ENCODE data around the gene STK17A. TPM values are rescaled to one million over a fixed set of nuclear protein-coding genes. Genes with fewer than 3 reads are reported as not detected.

Gene STK17A
- polyA plus RNA-seq, 1 donor from 2014 or later = 7.9 TPM

- Histone ChIP-seq H4K20me1 (ENCODE audit: insufficient read depth) (no peaks in the 10 kb centered on the region), H3K27me3 (ENCODE audit: insufficient read depth, low read depth, low read length) (no peaks in the 10 kb centered on the region), H3K4me2 (ENCODE audit: low read length) (no peak overlapping the region), H3K9me3 (ENCODE audit: low read length) (no peaks in the 10 kb centered on the region), H2AFZ (ENCODE audit: low read depth, low read length) (no peak overlapping the region), H3K4me3 (ENCODE audit: low read length) (no peak overlapping the region), H3K27ac (ENCODE audit: low read length) (peak overlapping the region; percentile 42), H3K36me3 (ENCODE audit: insufficient read depth, low read length) (no peaks in the 10 kb centered on the region), H3K9me2 (ENCODE audit: insufficient read depth, low read length) (no peaks in the 10 kb centered on the region), H3K79me2 (replicated peaks; ENCODE audit: insufficient read depth, low read length) (peaks cover 29% of the 10 kb centered on the region), H3K9ac (ENCODE audit: low read length) (no peak overlapping the region), H3F3A (ENCODE audit: insufficient read depth, low read length, poor library complexity, severe bottlenecking) (no peaks in the 10 kb centered on the region)
- TF ChIP-seq TAF1 (IDR thresholded peaks at IDR 0.05; ENCODE audit: low read depth) = no peak
- TF ChIP-seq CTCF (IDR thresholded peaks at IDR 0.05; ENCODE audit: poor library complexity, severe bottlenecking) = no peak
- no peak for TF ChIP-seq EP300 (conservative IDR thresholded peaks at IDR 0.05; ENCODE audit: poor library complexity, severe bottlenecking)
- no peak for TF ChIP-seq SMC3 (conservative IDR thresholded peaks at IDR 0.05; ENCODE audit: poor library complexity)
- TF ChIP-seq MXI1 (conservative IDR thresholded peaks at IDR 0.05; ENCODE audit: poor library complexity, severe bottlenecking) = no peak
- no peak for TF ChIP-seq EZH2 (IDR thresholded peaks at IDR 0.05; ENCODE audit: borderline replicate concordance, insufficient read depth, low read length, poor library complexity, severe bottlenecking)
- no peak for TF ChIP-seq POLR2AphosphoS5 (IDR thresholded peaks at IDR 0.05)
- no peak for TF ChIP-seq REST (IDR thresholded peaks at IDR 0.05; ENCODE audit: borderline replicate concordance)
- TF ChIP-seq RAD21 (conservative IDR thresholded peaks at IDR 0.05) = no peak
These were observed 8.8 kb downstream of the STK17A start for GRCh38 chr7:43591558-43592180.

- Histone ChIP-seq H3K4me2 (ENCODE audit: low read length) (no peak overlapping the region), H3K9me2 (ENCODE audit: insufficient read depth, low read length) (no peaks in the 10 kb centered on the region), H3K4me3 (ENCODE audit: low read length) (no peak overlapping the region), H3K9me3 (ENCODE audit: low read length) (no peaks in the 10 kb centered on the region), H3F3A (ENCODE audit: insufficient read depth, low read length, poor library complexity, severe bottlenecking) (no peaks in the 10 kb centered on the region), H4K20me1 (ENCODE audit: insufficient read depth) (no peaks in the 10 kb centered on the region), H3K9ac (ENCODE audit: low read length) (no peak overlapping the region), H3K27ac (ENCODE audit: low read length) (no peak overlapping the region), H2AFZ (ENCODE audit: low read depth, low read length) (no peak overlapping the region), H3K36me3 (ENCODE audit: insufficient read depth, low read length) (no peaks in the 10 kb centered on the region), H3K79me2 (replicated peaks; ENCODE audit: insufficient read depth, low read length) (peaks cover 22% of the 10 kb centered on the region), H3K27me3 (ENCODE audit: insufficient read depth, low read depth, low read length) (no peaks in the 10 kb centered on the region)
- TF ChIP-seq EP300 (conservative IDR thresholded peaks at IDR 0.05; ENCODE audit: poor library complexity, severe bottlenecking) (no peak), EZH2 (IDR thresholded peaks at IDR 0.05; ENCODE audit: borderline replicate concordance, insufficient read depth, low read length, poor library complexity, severe bottlenecking) (no peak), POLR2AphosphoS5 (IDR thresholded peaks at IDR 0.05) (no peak), SMC3 (conservative IDR thresholded peaks at IDR 0.05; ENCODE audit: poor library complexity) (no peak), RAD21 (conservative IDR thresholded peaks at IDR 0.05) (no peak), CTCF (IDR thresholded peaks at IDR 0.05; ENCODE audit: poor library complexity, severe bottlenecking) (no peak), MXI1 (conservative IDR thresholded peaks at IDR 0.05; ENCODE audit: poor library complexity, severe bottlenecking) (no peak), TAF1 (IDR thresholded peaks at IDR 0.05; ENCODE audit: low read depth) (no peak), REST (IDR thresholded peaks at IDR 0.05; ENCODE audit: borderline replicate concordance) (no peak)
These were observed 9.4 kb downstream of the STK17A start for GRCh38 chr7:43592326-43592725.
